GM10266 (cell line): ENCODE measurements around the gene LHFPL2.

Source experiments
- DNase-seq: peaks from one replicate; pipeline ENCODE4 v3.0.0; 2012; ENCODE audit errors: extremely low spot score
- CTCF ChIP-seq: IDR thresholded peaks from 2 replicates; pipeline ENCODE4 v1.5.1; 2012; ENCODE audit warnings: mild to moderate bottlenecking, low read depth; ENCODE audit not compliant: control insufficient read depth, insufficient read depth; ENCODE audit errors: missing control alignments

Gene LHFPL2

GRCh38 chr5:78660401-78660800 lies 11.8 kb upstream of the LHFPL2 start:
- no peak for DNase-seq

DNA sequence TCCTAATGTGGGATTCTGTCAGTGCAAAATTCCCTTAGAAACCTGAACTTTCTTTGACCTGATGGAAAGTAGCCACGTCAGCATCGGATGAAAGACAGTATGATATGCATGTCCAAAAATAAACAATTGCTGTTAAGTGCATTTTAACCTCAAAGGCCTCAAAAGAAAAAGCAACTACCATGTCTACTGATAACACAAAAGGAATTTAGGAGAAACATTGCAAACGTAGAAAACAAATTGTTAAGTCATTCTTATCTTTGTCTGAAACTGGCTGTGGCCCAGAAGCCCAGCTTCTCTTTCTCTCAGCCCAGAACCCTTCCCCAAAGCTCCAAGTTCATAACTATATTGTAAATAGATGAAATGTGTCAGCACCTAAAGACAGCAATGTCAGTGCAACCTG lies 11.1 kb upstream of the LHFPL2 start:
- TF ChIP-seq CTCF: no peak
- no peak for DNase-seq

More at GRCh38 chr5:78660401-78660800, 11.8 kb upstream of the LHFPL2 start:
- TF ChIP-seq CTCF: no peak

DNA sequence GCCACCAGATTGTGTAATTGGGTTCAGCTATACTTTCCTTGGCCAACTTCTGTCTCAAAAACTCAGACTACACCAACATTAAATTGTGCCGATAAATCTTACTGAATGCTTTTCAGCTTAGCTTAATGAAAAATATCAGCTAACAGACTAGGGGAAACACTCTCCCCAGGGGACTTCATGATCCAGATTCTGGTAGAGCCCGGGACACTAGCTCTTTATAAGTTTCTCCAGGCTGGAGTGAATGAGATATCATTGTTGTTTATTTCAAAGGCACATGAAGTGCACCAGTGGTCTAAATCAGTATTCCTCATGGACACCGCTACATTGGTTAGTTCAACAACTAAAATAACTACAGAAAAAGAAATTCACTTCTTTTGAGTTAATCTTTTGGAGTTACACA lies 10.5 kb upstream of the LHFPL2 start:
- no peak for TF ChIP-seq CTCF
- no peak for DNase-seq

DNA sequence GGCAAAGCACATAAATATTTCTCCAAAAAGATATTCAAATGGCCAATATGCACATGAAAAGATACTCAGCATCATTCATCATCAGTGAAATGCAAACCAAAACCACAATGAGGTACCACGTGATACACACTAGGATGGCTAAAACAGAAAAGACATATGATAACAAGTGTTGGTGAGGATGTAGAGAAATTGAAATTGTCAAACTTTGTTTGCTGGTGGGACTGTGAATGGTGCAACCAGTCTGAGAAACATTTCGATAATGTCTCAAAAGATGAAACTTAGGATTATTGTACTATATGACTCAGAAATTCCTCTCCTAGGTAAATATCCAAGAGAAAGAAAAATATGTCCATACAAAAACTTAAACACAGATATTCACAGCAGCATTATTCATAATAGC lies 8.6 kb upstream of the LHFPL2 start:
- no peak for TF ChIP-seq CTCF
- no peak for DNase-seq

DNA sequence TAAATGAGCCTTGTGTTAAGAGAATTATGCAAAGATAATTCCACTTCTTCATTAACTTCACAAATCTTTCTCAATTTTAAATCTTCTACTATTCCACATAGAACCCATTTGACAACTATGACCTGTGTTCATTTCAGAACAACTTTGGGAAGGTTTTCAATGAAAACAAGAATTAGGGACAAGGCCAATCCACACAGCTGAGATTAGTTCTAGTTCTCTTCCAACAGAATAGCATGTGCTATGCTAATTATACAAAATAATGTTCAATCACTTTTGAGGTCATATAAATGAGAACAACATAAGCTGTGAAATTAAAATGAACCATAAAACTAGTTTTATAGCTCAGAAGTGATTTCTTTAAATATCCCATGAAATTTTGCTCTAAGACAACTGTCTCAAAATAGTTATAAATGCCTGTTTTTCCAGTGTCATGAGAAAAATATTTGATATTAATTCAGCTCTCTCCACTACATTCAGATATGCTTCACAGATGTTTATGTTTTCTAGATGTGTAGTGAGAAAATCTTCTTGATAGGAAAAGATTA lies 7.2 kb upstream of the LHFPL2 start:
- TF ChIP-seq CTCF: no peak
- DNase-seq: no peak

- no peak for DNase-seq
- no peak for TF ChIP-seq CTCF
These were observed 5.8 kb upstream of the LHFPL2 start for GRCh38 chr5:78654386-78654785.

DNA sequence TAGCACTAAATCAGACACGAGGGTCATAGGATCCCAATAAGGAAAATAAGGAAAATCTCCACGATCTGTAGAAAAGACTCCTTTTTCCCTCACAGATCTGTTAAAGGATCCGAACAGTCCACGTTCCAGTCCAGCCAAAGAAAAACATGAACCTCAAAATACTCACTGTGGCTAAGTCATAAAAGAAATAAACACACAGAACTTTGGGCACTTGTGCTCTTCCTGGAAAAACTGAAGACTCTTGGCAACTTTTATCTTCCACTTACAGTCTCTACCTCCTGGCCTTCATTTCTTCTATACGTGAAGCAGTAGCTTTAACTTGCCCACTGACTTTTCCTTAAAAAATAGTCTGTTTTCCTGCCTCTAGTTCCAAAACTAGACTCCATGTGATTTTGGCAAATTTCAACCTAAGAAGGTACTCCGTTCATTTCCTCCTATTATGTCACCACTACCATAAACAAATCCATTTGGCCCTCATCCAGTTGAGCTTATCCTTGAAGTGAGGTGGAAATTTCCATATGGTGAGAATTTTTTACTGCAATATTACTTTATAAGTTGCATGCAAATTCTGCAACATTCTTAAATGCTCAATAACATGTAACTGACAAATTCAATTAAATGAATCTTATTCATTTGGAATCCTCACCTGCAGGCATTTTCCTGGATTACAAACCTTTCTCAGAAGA lies 5.3 kb upstream of the LHFPL2 start:
- no peak for TF ChIP-seq CTCF
- no peak for DNase-seq
